HCT116 (cell line): ENCODE data around the gene COL18A1. TPM values are rescaled to one million over a fixed set of nuclear protein-coding genes. Genes with fewer than 3 reads are reported as not detected.

Experiments used
- ATAC-seq: fragments of 200-7000 bp; cut with Tn5 transposase; 2 replicates; pipeline ENCODE4 v1.9.1; 2020; ENCODE audit warnings: mild to moderate bottlenecking, moderate library complexity
- BruUV-seq: library from RNA; stranded (reverse); fragments of 400-500 nt; replicated peaks from 2 replicates; lab custom pipeline; 2021; lab: Mats Ljungman, UMichigan
- CTCF ChIA-PET: fragments of 300-600 bp; sonication (Branson Sonifier 250); formaldehyde crosslinking; loops from one replicate; lab custom pipeline; 2021; ENCODE audit warnings: antibody characterized with exemption; lab: Charles Lee
- POLR2A ChIA-PET: fragments of 300-600, 350-600 bp; sonication (Branson Sonifier 250); formaldehyde crosslinking; loops from one replicate; lab custom pipeline; 2021; ENCODE audit warnings: antibody characterized with exemption; lab: Charles Lee
- RAD21 ChIA-PET, 2 experiments: fragments of 300-600 bp; sonication (Branson Sonifier 250); formaldehyde crosslinking; loops; one replicate each; lab custom pipeline; 2023; ENCODE audit warnings: low total read pairs in 2 of 2; ENCODE audit not compliant: uncharacterized antibody in 2 of 2, unreplicated experiment in 2 of 2, low non-redundant PET in 1 of 2; lab: Charles Lee
- DNase-seq: peaks from one replicate; pipeline ENCODE4 v3.0.0-alpha.2; 2010; ENCODE audit warnings: low read depth, low spot score
- H2AFZ ChIP-seq: fragments of 200-600 bp; shearing (Covaris generic), sonication (generic); 2 replicates; pipeline ENCODE4 v1.6.1; 2017; ENCODE audit warnings: low read depth, mixed run types, mixed read lengths, antibody characterized with exemption, low read length; ENCODE audit not compliant: poor library complexity, severe bottlenecking
- H3K27ac ChIP-seq: 2 replicates; pipeline ENCODE4 v1.5.1; 2012; ENCODE audit warnings: low read depth, low read length
- H3K27me3 ChIP-seq: fragments of 200-600 bp; sonication (generic); 2 replicates; pipeline ENCODE4 v1.6.1; 2016; ENCODE audit warnings: mixed run types, low read length, mixed read lengths; ENCODE audit not compliant: insufficient read depth
- H3K36me3 ChIP-seq, 2 experiments: fragments of 200-500 bp in 1 of 2; fragments of 200-600 bp in 1 of 2; sonication (Bioruptor generic) in 1 of 2; sonication (generic) in 1 of 2; 2 replicates each; pipeline versions ENCODE4 v1.5.1 to v1.6.1; 2014 to 2016; ENCODE audit warnings: low read length in 2 of 2, inconsistent platforms in 1 of 2, mixed read lengths in 1 of 2, mixed run types in 1 of 2; ENCODE audit not compliant: insufficient read depth in 2 of 2, control insufficient read depth in 1 of 2
- H3K4me1 ChIP-seq, 2 experiments: fragments of 200-600 bp in 1 of 2; sonication (generic) in 1 of 2; 2 replicates each; pipeline versions ENCODE4 v1.5.1 to v1.6.1; 2012 to 2017; ENCODE audit warnings: low read length in 2 of 2, inconsistent platforms in 1 of 2, mild to moderate bottlenecking in 1 of 2, mixed read lengths in 1 of 2, mixed run types in 1 of 2, moderate library complexity in 1 of 2; ENCODE audit not compliant: insufficient read depth in 2 of 2, control insufficient read depth in 1 of 2
- H3K4me2 ChIP-seq: fragments of 200-600 bp; sonication (generic); 2 replicates; pipeline ENCODE4 v1.6.1; 2017; ENCODE audit warnings: mixed run types, low read length, mixed read lengths
- H3K4me3 ChIP-seq, 2 experiments: fragments of 200-600 bp in 1 of 2; sonication (generic) in 1 of 2; replicated peaks in 1 of 2; 2 replicates each; pipeline ENCODE4 v1.5.1; 2011 to 2016; ENCODE audit warnings: low read length in 2 of 2, control low read depth in 1 of 2, low read depth in 1 of 2, mild to moderate bottlenecking in 1 of 2, mixed read lengths in 1 of 2, mixed run types in 1 of 2
- H3K79me2 ChIP-seq: fragments of 200-600 bp; sonication (generic); 2 replicates; pipeline ENCODE4 v1.6.1; 2017; ENCODE audit warnings: mild to moderate bottlenecking, mixed run types, low read length, moderate library complexity, mixed read lengths; ENCODE audit not compliant: insufficient read depth
- H3K9ac ChIP-seq: fragments of 200-600 bp; sonication (generic); 2 replicates; pipeline ENCODE4 v1.6.1; 2016; ENCODE audit warnings: low read length, mixed read lengths
- H3K9me2 ChIP-seq: fragments of 200-600 bp; sonication (generic), shearing (Covaris generic); 2 replicates; pipeline ENCODE4 v1.6.1; 2017; ENCODE audit warnings: mixed run types, mild to moderate bottlenecking, moderate library complexity; ENCODE audit not compliant: insufficient read depth
- H3K9me3 ChIP-seq, 2 experiments: fragments of 200-500 bp in 1 of 2; fragments of 200-600 bp in 1 of 2; sonication (Bioruptor generic) in 1 of 2; sonication (generic) in 1 of 2; 2 replicates each; pipeline ENCODE4 v1.6.1; 2014 to 2017; ENCODE audit warnings: low read length in 2 of 2, mixed read lengths in 2 of 2, inconsistent platforms in 1 of 2, low read depth in 1 of 2, mild to moderate bottlenecking in 1 of 2, mixed run types in 1 of 2, moderate library complexity in 1 of 2; ENCODE audit not compliant: control insufficient read depth in 1 of 2, insufficient read depth in 1 of 2
- H4K20me1 ChIP-seq: fragments of 200-600 bp; sonication (generic), shearing (Covaris generic); 2 replicates; pipeline ENCODE4 v1.6.1; 2017; ENCODE audit warnings: mixed run types, mild to moderate bottlenecking, moderate library complexity; ENCODE audit not compliant: insufficient read depth
- CBX3 ChIP-seq: IDR thresholded peaks from 2 replicates; pipeline ENCODE4 v1.6.1; 2012; ENCODE audit warnings: low read depth
- ELF1 ChIP-seq: IDR thresholded peaks from 2 replicates; pipeline ENCODE4 v1.6.1; 2012; ENCODE audit warnings: low read depth, borderline replicate concordance
- EZH2 ChIP-seq: fragments of 200-600 bp; sonication (generic); IDR thresholded peaks from 2 replicates; pipeline ENCODE4 v1.6.1; 2017; ENCODE audit warnings: antibody characterized with exemption, mixed run types
- EZH2phosphoT487 ChIP-seq: fragments of 200-600 bp; IDR thresholded peaks from 2 replicates; pipeline ENCODE4 v1.6.1; 2018; ENCODE audit warnings: antibody characterized with exemption, borderline replicate concordance
- FOSL1 ChIP-seq: IDR thresholded peaks from 2 replicates; pipeline ENCODE4 v1.6.1; 2012; ENCODE audit warnings: low read depth
- MAX ChIP-seq: IDR thresholded peaks from 2 replicates; pipeline ENCODE4 v1.6.1; 2012
- POLR2A ChIP-seq: IDR thresholded peaks from 2 replicates; pipeline ENCODE4 v1.7.0; 2011; ENCODE audit warnings: borderline replicate concordance; ENCODE audit not compliant: insufficient read depth, insufficient read length; ENCODE audit errors: extremely low read depth
- POLR2AphosphoS5 ChIP-seq: IDR thresholded peaks from 2 replicates; pipeline ENCODE4 v1.6.1; 2011; ENCODE audit warnings: mild to moderate bottlenecking, low read depth, low read length, moderate library complexity
- RAD21 ChIP-seq: IDR thresholded peaks from 2 replicates; pipeline ENCODE4 v1.6.1; 2012; ENCODE audit warnings: low read depth, mild to moderate bottlenecking
- SP1 ChIP-seq: IDR thresholded peaks from 2 replicates; pipeline ENCODE4 v1.6.1; 2012; ENCODE audit warnings: low read depth
- SRF ChIP-seq: IDR thresholded peaks from 2 replicates; pipeline ENCODE4 v1.6.1; 2012; ENCODE audit warnings: low read depth
- TCF7L2 ChIP-seq: IDR thresholded peaks from 2 replicates; pipeline ENCODE4 v1.7.0; 2011; ENCODE audit warnings: borderline replicate concordance, inconsistent platforms; ENCODE audit not compliant: insufficient read depth, insufficient read length; ENCODE audit errors: extremely low read depth
- YY1 ChIP-seq: IDR thresholded peaks from 2 replicates; pipeline ENCODE4 v1.6.1; 2011; ENCODE audit warnings: low read length, low read depth, moderate library complexity, mild to moderate bottlenecking; ENCODE audit not compliant: insufficient replicate concordance; ENCODE audit errors: extremely low read depth
- ZFX ChIP-seq: fragments of 450-650 bp; IDR thresholded peaks from 2 replicates; pipeline ENCODE4 v1.6.1; 2017
- ZNF274 ChIP-seq: fragments of 200-500 bp; sonication (Bioruptor generic); IDR thresholded peaks from 2 replicates; pipeline ENCODE4 v1.6.1; 2014; ENCODE audit warnings: mild to moderate bottlenecking, low read depth, low read length, inconsistent platforms
- intact Hi-C: fragments of 100-400 bp; cut with micrococcal nuclease; formaldehyde crosslinking; loops from 2 replicates; pipeline ENCODE4 v1.10.0; 2022
- total RNA-seq: library from RNA; stranded (reverse); gene quantifications from one replicate; pipeline ENCODE4 v1.2.1, GENCODE V29; 2021; ENCODE audit not compliant: unreplicated experiment

COL18A1 gene
- total RNA-seq, 1 experiment from 2014 or later, result 59.5 TPM

DNA sequence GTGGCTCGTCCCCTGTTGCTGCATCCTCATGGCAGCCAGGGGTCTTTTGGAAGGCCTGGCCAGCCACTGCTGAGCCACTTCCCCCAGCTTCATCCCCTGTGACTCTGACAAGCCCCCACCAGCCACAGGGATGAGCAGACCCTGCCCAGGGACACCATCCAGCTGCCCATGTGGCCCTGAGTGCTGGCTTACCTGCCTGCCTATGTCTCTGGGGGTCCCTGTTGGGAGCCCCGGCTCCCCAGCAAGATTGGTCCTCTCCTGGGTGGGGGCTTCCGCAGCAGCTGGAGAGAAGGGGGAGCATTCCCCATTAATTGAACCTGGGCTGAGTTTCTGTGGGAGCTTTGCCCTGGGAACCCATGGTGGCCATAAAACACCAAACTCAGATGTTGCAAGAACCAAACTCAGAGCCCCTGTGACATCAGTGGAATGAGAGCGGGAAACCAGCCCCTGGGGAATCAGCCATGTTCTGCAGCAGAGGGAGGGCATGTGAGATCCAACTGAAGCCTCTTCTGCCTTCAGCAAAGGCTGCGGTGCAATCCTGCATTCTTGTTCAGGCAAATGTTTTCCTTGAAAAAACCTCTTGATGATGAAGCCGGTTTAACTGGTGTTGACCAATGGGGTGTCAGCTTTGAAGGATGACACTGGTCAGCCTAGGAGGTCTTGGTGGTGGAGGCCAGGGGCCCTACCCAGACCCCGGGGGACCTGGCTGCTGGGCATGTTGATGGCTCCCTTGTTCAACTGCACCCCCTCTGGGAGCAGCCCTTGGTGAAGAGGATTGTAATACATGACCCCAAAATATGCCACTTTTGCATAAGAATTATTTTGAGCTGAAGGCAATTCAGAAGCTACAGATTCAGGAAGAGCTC, 28.3 kb upstream of the COL18A1 start:
- Histone ChIP-seq H3K4me1 (peaks cover 0 to 6% of the 10 kb centered on the region in 2 experiments; a peak in 1 of 4 replicates), H3K27me3 (no peaks in the 10 kb centered on the region), H3K36me3 (no peaks in the 10 kb centered on the region), H3K9me3 (no peaks in the 10 kb centered on the region), H2AFZ (no peak overlapping the region), H3K79me2 (no peaks in the 10 kb centered on the region), H3K4me3 (no peak overlapping the region), H4K20me1 (no peaks in the 10 kb centered on the region), H3K9me2 (no peaks in the 10 kb centered on the region), H3K9ac (no peak overlapping the region), H3K4me2 (no peak overlapping the region), H3K27ac (no peak overlapping the region)
- TF ChIP-seq SP1, result no peak
- TF ChIP-seq POLR2A, result no peak
- no peak for TF ChIP-seq ELF1
- TF ChIP-seq YY1, result no peak
- TF ChIP-seq FOSL1, result no peak
- TF ChIP-seq ZNF274, result no peak
- TF ChIP-seq CBX3, result no peak
- TF ChIP-seq RAD21, result no peak
- TF ChIP-seq SRF, result no peak
- TF ChIP-seq MAX, result no peak
- no peak for TF ChIP-seq TCF7L2
- TF ChIP-seq EZH2, result no peak
- TF ChIP-seq POLR2AphosphoS5, result no peak
- no peak for TF ChIP-seq ZFX
- no peak for TF ChIP-seq EZH2phosphoT487
- ChIA-PET RAD21 (no interaction called here), POLR2A (no interaction called here), CTCF (no interaction called here)
- DNase-seq, result no peak
- BruUV-seq, result no TSS peak
- intact Hi-C loops, result no loop called here
- no peak for ATAC-seq
